Posterior vena cava (tissue), 2 donors: ENCODE results near the gene ZCCHC3. TPM values are rescaled to one million over a fixed set of nuclear protein-coding genes. Genes with fewer than 3 reads are reported as not detected.
A peak's percentile ranks its signal among the peaks of the same experiment; 100 is the strongest.

ENCODE experiments used
- DNase-seq: peaks from one replicate; pipeline ENCODE4 v3.0.0-alpha.2; 2020; ENCODE audit warnings: low spot score
- intact Hi-C, 2 donors: fragments of 100-400 bp; cut with DNase I; formaldehyde crosslinking; loops; one replicate each; pipeline versions ENCODE4 v1.14.1 to v1.14.2; 2022 to 2023
- total RNA-seq, 2 donors: library from RNA; stranded (reverse); fragmentation: NEBNext Ultra II Directional; extraction: Animal tissue kit (Norgen Biotek cat#: 25700); gene quantifications; one replicate each; pipeline ENCODE4 v1.2.1, GENCODE V29; 2021
- donor health status: DM: yes; HTN: yes; CAD: no.
- donor health status: DM: yes; HTN: yes; CAD: no.

The ZCCHC3 gene
- total RNA-seq, 2 donors from 2014 or later: 10.1 to 10.9 TPM

GRCh38 chr20:278181-278580, 19.2 kb upstream of the ZCCHC3 start:
- no peak for DNase-seq
- intact Hi-C loops: no loop called here

GRCh38 chr20:278607-279571, 18.5 kb upstream of the ZCCHC3 start:
- intact Hi-C loops: no loop called here
- no peak for DNase-seq

GRCh38 chr20:284172-284571, 13.2 kb upstream of the ZCCHC3 start:
- intact Hi-C loops: no loop called here
- DNase-seq: no peak

- DNase-seq: no peak
- intact Hi-C loops: loop anchor here in 1 of 2 donors (2.0 kb wide), 1 partner anchor 58 kb away; no protein-coding TSS in a partner anchor
Observed at GRCh38 chr20:286508-286907, 10.9 kb upstream of the ZCCHC3 start.

GRCh38 chr20:288956-289692, 8.2 kb upstream of the ZCCHC3 start:
- DNase-seq: no peak
- intact Hi-C loops: no loop called here

- intact Hi-C loops: no loop called here
- DNase-seq: no peak
Observed at GRCh38 chr20:289693-290083, 7.7 kb upstream of the ZCCHC3 start.

GRCh38 chr20:290084-290831, 7.1 kb upstream of the ZCCHC3 start, which contains the start of gene C20orf96:
TSS of gene C20orf96 (minus strand) at chr20:290750. CDS start at chr20:290610, 140 bp downstream.
- intact Hi-C loops: no loop called here
- peak; percentile 97 for DNase-seq

- intact Hi-C loops: no loop called here
Observed at GRCh38 chr20:294602-295001, 2.8 kb upstream of the ZCCHC3 start.

GRCh38 chr20:295804-296203, 1.6 kb upstream of the ZCCHC3 start:
- intact Hi-C loops: no loop called here
- no peak for DNase-seq

More at GRCh38 chr20:294602-295001, 2.8 kb upstream of the ZCCHC3 start:
- DNase-seq: no peak

- intact Hi-C loops: no loop called here
- DNase-seq: peak; percentile 92
Observed at GRCh38 chr20:297925-298775, 780 bp downstream of the ZCCHC3 start.

- DNase-seq: no peak
- intact Hi-C loops: no loop called here
Observed at GRCh38 chr20:298776-299391, 1.5 kb downstream of the ZCCHC3 start.

GRCh38 chr20:300345-300990, 3.1 kb downstream of the ZCCHC3 start:
- DNase-seq: no peak
- intact Hi-C loops: no loop called here

GRCh38 chr20:301886-302848, 4.8 kb downstream of the ZCCHC3 start:
- DNase-seq: no peak
- intact Hi-C loops: no loop called here

- no peak for DNase-seq
- intact Hi-C loops: no loop called here
Observed at GRCh38 chr20:305745-306144, 8.4 kb downstream of the ZCCHC3 start.

- DNase-seq: no peak
- intact Hi-C loops: no loop called here
Observed at GRCh38 chr20:308427-309038, 11.2 kb downstream of the ZCCHC3 start.

- DNase-seq: no peak
- intact Hi-C loops: no loop called here
Observed at GRCh38 chr20:309306-309840, 12.0 kb downstream of the ZCCHC3 start.
